CD4-positive, alpha-beta T cell treated with Interleukin-17A for 4 hours (primary cell): ENCODE data around the gene GPC3.

Source experiments
- DNase-seq: peaks from one replicate; pipeline ENCODE4 v3.0.0-alpha.2; 2020; ENCODE audit warnings: mixed read lengths

GPC3 gene

DNA sequence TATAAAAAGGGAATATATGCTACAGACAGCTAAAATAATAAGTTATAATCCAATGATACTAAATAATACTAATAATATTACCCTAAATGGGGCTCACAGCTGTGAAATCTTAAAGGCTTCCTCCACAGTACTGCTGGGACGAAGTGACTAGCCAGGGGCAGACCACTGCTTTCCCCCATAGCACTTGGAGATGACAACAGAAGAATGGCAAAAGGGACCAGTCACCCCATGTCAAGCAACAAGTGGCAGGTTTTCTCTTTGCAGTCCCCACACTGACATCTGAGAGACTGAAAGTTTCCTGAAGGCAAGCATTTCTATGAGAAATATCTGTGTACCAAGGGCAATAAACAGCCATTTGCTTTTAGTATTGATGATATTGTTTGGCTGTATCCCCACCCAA is 396.6 kb downstream of the GPC3 start:
- DNase-seq, result no peak

DNA sequence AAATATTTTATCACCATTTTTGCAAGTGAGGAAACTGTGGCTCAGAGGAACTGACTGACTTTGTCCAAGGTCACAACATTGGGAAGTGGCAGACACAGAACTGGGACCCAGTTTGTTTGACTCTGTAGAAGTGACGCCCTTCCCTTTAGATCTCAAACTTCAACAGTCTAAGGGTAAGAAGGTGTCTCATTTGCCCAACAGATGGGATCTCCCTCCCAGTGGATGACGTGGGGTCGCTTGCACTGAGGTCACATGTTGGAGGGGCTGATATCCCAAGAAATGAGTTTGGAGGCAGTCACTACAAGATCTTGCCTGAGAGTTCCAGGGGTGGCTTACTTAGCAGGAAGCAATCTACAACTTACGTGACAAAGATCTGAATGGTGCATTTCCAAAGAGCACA is 397.6 kb downstream of the GPC3 start:
- DNase-seq, result no peak

DNA sequence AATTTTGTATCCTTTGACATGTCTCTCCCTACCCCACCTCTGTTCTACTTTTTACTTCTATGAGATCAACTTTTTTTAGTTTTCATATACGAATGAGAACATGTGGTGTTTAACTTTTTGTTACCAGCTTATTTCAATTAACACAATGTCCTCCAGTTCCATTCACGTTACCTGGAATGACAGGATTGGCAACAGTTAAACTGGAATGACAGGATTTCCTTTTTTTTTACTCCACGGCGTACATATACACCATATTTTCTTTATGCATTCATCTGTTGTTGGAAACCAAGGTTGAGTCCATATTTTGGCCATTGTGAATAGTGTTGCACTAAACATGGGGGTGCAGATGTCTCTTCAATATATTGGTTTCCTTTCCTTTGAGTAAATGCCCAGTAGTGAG is 398.3 kb downstream of the GPC3 start:
- DNase-seq, result no peak

GRCh38 chrX:133586443-133586842 is 399.0 kb downstream of the GPC3 start:
- no peak for DNase-seq

- no peak for DNase-seq
Observed at GRCh38 chrX:133583825-133584224, 401.6 kb downstream of the GPC3 start.

DNA sequence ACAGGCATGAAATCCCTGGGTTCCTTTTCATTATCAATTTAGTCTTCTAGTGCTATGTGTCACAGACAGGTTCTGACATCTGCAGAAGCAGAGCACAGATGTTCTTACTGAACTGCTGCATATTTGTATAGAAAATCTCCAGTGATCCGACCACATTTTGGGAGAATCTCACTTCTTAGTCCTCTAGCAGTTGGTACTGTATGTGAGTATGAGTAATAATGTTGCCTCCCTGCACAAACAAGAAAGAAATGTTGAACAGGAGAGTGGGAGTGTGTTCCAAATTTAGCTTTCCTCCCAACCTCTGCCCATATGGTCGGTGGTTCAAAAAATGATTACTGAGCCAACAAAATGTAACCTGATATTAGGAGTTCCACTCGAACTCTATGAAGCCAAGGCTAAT is 404.8 kb downstream of the GPC3 start:
- DNase-seq, result no peak

- DNase-seq, result no peak
Observed at GRCh38 chrX:133579631-133580030, 405.8 kb downstream of the GPC3 start.

GRCh38 chrX:133576876-133577275 is 408.5 kb downstream of the GPC3 start:
- no peak for DNase-seq

DNA sequence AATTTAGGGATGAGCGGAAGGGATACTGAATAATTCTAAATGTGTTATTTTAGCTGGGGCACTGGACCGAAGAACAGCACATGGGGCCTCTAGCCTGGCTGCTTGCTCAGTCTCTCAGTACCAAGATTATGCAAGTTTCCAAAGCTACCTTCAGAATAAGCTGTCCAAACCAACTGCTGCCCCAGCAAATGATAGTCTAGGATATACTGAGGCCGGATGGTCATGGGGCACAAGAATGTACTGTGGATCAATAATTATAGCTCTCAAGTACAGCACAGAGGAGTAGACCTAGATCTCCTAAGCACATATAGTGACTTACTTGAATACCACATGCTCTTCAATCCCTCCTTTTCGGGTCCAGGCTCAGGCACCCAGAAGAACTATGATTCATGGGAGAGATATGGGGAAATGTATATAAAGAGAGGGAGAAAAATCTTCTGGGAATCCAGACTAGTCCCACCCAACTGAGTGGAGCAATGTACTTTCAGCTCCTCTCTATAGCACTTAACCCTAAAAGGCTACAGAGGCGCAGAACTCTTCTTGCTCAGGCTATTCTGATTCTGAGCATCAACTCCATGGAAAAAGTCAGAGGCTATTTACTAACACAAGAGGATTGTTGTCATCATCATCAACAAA is 409.8 kb downstream of the GPC3 start:
- DNase-seq, result no peak

DNA sequence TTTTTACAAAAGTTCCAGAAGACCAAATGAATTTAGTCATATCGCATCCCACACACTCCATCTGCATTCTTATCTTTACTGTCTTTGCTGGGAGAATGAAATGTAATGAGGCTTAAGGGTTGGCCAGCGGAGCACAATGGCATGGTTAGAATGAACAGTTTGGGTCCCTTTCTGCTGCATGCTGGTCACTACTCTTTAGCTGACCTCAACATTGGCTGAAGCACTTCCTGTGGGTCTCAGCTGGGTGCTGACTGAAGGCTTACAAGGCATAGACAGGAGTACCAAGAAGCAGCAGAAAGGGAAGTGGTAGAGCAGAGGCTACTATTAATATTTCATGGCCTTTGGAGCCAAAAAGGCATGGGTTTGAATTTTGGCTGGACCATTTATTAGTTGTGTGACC is 410.7 kb downstream of the GPC3 start:
- no peak for DNase-seq

GRCh38 chrX:133570549-133570948 is 414.8 kb downstream of the GPC3 start:
- DNase-seq, result no peak

GRCh38 chrX:133569217-133569616 is 416.2 kb downstream of the GPC3 start:
- no peak for DNase-seq

DNA sequence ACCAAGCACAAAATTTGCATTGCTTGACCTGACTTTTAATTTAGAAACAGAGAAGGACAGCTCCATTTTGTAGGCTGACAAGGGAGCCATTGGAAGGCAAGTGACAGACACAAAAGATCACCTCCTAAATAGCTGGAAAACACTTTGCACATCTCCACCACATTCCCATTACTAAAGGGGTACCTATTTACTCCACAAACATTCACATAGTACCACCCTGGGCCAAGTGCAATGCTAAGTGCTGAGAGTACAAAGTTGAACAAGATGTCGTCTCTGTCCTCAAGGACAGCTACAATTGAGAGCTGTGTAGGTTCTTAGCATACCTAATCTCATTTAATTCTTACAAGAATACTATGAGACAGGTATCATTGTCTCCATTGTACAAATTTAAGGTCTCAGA is 417.3 kb downstream of the GPC3 start:
- DNase-seq, result no peak

DNA sequence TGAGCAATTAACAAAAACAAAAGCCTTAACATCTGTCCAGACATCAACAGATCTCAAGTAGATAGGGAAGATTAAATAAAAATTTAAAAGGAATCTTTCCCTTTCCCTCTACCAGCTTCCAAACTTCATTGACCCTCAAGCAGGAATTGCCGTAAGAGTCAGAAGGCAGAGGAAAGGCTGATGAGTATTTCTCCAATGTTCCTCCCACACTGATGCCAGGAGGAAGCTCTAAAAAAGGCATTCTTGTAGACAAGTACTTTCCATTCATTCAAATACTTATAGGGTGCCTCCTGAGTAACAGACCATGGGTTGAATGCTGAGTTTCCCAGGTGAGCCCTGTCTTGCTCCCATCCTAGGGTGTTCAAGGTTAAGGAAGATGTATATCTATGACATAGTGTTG is 418.5 kb downstream of the GPC3 start:
- DNase-seq, result no peak

- no peak for DNase-seq
Observed at GRCh38 chrX:133563705-133564104, 421.7 kb downstream of the GPC3 start.

DNA sequence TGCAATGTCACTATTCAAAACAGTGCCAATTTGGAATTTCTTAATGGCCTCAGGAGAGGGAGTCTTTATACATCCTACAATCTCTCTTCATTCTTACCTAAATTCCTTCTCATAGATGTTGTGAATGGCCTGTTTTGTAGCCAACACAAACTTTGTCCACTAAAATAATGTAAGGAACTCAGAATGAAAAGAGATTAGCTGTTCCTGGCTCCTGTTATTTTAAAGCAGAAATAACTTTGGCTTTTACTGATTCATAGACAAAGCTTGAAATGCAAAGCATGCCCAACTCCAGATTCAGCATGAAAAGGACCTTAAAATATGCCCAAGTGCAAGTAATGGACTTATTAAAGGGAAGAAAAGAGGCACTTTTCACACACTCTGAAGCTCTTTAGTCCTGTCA is 424.1 kb downstream of the GPC3 start:
- no peak for DNase-seq

DNA sequence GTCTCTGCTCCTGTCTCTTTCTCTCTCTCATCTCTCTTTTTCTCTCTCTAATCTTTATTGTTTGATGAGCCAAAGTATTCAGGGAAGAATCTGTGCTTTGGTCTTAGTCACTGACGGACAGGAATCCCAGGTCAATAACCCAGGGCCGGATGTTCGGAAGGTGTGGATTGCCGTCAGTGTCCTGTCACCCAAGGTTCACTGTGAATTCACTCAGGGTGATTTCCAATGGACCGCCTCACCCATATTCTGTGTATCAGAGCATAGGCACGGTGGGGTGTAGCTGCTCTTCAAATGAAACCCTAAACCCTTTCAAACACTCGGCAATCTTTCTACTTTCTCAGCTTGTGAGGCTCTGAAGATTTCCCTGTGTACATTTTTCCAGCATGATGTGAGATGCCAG is 425.5 kb downstream of the GPC3 start:
- DNase-seq, result no peak

DNA sequence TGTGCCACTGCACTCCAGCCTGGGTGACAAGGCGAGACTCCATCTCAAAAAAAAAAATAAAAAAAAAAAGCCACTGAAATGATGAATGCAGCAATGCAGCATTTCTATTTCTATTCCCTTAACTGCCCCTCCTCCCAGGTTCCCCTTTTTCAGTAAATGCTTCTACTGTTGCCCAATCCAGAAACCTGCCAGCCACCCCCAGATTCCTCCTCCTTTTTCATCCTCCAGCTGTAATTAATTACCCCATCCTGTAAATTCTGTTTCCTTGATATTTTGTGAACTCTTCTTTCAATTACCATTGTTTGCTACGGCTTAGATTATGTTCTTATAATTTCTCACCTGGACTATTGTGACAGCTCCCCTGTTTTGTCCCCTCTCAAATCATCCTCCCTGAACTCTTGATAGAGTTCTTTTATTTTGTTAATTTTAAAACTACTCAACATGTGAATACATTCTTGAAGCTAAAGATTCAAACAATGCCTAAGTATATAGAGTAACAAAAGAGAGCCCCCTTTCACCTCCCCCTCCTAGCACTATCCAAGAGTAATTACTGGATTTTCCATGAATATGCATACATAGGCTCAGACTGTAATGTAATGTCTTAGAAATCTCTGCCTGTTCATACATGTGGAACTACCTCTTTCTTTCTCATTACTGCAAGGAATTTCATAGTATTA is 429.5 kb downstream of the GPC3 start:
- DNase-seq, result no peak

GRCh38 chrX:133550665-133551485 is 434.5 kb downstream of the GPC3 start:
- no peak for DNase-seq

DNA sequence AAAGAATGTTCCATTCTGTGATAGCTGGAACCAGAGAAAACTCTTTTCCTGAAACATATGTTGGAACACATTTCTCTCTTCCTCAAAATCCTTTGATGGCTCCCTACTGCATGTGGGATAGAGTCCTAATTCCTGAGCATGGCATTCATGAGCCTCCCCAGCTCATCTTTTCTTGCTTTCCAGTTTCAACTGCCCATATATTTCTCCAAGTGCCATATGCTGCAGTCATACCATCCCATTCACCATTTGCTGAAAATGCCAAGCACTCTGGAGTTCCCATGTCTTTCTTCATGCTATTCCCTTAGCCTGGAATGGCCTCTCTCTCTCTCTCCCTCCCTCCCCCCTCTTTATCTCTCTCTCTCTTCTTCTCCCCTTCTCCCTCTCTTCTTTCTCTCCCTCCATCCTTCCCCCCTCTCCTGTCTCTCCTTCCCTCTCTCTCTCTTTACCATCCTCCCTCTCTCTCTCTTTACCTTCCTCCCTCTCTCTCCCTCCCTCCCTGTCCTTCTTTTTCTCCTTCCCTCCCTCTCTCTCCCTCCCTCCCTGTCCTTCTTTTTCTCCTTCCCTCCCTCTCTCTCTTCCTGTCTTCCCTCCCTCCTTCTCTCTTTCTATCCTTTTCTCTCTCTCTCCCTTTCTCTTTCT is 436.0 kb downstream of the GPC3 start:
- DNase-seq, result no peak

- DNase-seq, result no peak
Observed at GRCh38 chrX:133546441-133546840, 439.0 kb downstream of the GPC3 start.

DNA sequence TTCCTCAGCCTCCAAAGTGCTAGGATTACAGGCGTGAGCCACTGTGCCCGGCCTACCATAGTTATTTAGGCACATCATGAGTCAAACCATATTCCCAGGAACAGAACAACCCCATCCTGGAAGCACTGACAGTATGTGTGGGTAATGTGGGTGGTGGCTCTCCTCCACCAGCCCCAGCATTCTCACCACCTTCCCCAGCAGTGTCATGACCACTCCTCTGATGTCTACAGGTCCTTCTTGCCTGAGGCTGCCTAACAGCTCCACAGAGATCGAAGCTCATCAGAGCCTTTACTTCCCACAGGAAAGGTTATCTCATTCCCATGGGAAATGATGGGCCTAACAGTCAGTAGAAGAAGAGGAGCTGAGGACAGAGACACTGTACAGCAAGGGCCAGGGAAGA is 440.6 kb downstream of the GPC3 start:
- DNase-seq, result no peak

- DNase-seq, result no peak
Observed at GRCh38 chrX:133544115-133544514, 441.3 kb downstream of the GPC3 start.

DNA sequence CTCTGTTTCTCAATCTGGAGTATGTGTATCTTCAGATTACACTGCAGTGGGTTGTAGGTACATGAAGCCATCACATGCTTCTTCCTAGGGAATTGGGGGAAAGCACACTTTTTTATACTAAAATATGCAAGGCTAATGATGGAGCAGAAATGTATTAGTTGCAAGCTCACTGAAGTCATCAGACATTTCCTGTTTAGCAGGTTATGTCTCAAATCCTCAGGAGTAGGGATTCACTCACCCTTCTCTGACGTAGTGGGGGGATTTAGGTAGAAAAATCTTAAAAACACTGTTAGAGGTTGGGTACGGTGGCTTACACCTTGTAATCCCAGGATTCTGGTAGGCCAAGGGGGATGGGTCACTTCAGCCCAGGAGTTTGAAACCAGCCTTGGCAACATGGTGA is 441.7 kb downstream of the GPC3 start:
- no peak for DNase-seq
